ENCODE measurements around the gene AKT2. TPM values are rescaled to one million over a fixed set of nuclear protein-coding genes. Genes with fewer than 3 reads are reported as not detected.

Gene AKT2
- total RNA-seq, 1 experiment from 2014 or later, result 182 TPM

- CTCF ChIA-PET, result interaction anchor here (0.6 to 0.7 kb wide), 2 partner anchors 622 to 875 kb away, joined by 3 read pairs; no protein-coding TSS in a partner anchor
These were observed 13.4 kb downstream of the AKT2 start for GRCh38 chr19:40271706-40272105.

GRCh38 chr19:40270362-40271089 is 14.6 kb downstream of the AKT2 start:
- H3K36me3 Mint-ChIP-seq (ENCODE audit: insufficient read depth, unreplicated experiment), result peaks cover 35% of the 10 kb centered on the region
- CTCF ChIA-PET, result interaction anchor here (0.7 kb wide), 1 partner anchor 621 kb away, joined by 3 read pairs; no protein-coding TSS in a partner anchor
- H3K9me3 Mint-ChIP-seq (ENCODE audit: low read depth, unreplicated experiment), result no peaks in the 10 kb centered on the region
- DNase-seq, result no peak
- H3K4me1 Mint-ChIP-seq (ENCODE audit: low read depth, unreplicated experiment), result no peaks in the 10 kb centered on the region
- no TSS peak for BruUV-seq (replicated peaks)
- no peaks in the 10 kb centered on the region for H3K27me3 Mint-ChIP-seq (ENCODE audit: unreplicated experiment)
- no peak for TF ChIP-seq CTCF (IDR thresholded peaks at IDR 0.05; ENCODE audit: unreplicated experiment)
- H3K27ac Mint-ChIP-seq (ENCODE audit: unreplicated experiment), result no peak overlapping the region
- intact Hi-C loops (cut with micrococcal nuclease; ENCODE audit: unreplicated experiment), result no loop called here
- no peak overlapping the region for H3K4me3 Mint-ChIP-seq (ENCODE audit: low read depth, unreplicated experiment)

More at GRCh38 chr19:40271706-40272105, 13.4 kb downstream of the AKT2 start:
- intact Hi-C loops (cut with micrococcal nuclease; ENCODE audit: unreplicated experiment), result no loop called here
- peaks cover 35% of the 10 kb centered on the region for H3K36me3 Mint-ChIP-seq (ENCODE audit: insufficient read depth, unreplicated experiment)
- no peak overlapping the region for H3K4me3 Mint-ChIP-seq (ENCODE audit: low read depth, unreplicated experiment)
- H3K27ac Mint-ChIP-seq (ENCODE audit: unreplicated experiment), result no peak overlapping the region
- no peak for DNase-seq
- no peaks in the 10 kb centered on the region for H3K27me3 Mint-ChIP-seq (ENCODE audit: unreplicated experiment)
- no TSS peak for BruUV-seq (replicated peaks)
- no peaks in the 10 kb centered on the region for H3K4me1 Mint-ChIP-seq (ENCODE audit: low read depth, unreplicated experiment)
- TF ChIP-seq CTCF (IDR thresholded peaks at IDR 0.05; ENCODE audit: unreplicated experiment), result no peak
- H3K9me3 Mint-ChIP-seq (ENCODE audit: low read depth, unreplicated experiment), result no peaks in the 10 kb centered on the region

- DNase-seq, result no peak
- Mint-ChIP-seq H3K27ac (ENCODE audit: unreplicated experiment) (no peak overlapping the region), H3K9me3 (ENCODE audit: low read depth, unreplicated experiment) (no peaks in the 10 kb centered on the region), H3K4me3 (ENCODE audit: low read depth, unreplicated experiment) (no peak overlapping the region), H3K4me1 (ENCODE audit: low read depth, unreplicated experiment) (no peaks in the 10 kb centered on the region), H3K36me3 (ENCODE audit: insufficient read depth, unreplicated experiment) (peaks cover 45% of the 10 kb centered on the region), H3K27me3 (ENCODE audit: unreplicated experiment) (no peaks in the 10 kb centered on the region)
- TF ChIP-seq CTCF (IDR thresholded peaks at IDR 0.05; ENCODE audit: unreplicated experiment), result no peak
- CTCF ChIA-PET, result no interaction called here
- BruUV-seq (replicated peaks), result no TSS peak
- intact Hi-C loops (cut with micrococcal nuclease; ENCODE audit: unreplicated experiment), result no loop called here
These were observed 15.8 kb downstream of the AKT2 start for GRCh38 chr19:40269216-40269940.

- Mint-ChIP-seq H3K4me1 (ENCODE audit: low read depth, unreplicated experiment) (no peaks in the 10 kb centered on the region), H3K27ac (ENCODE audit: unreplicated experiment) (peak overlapping the region; percentile 12), H3K9me3 (ENCODE audit: low read depth, unreplicated experiment) (no peaks in the 10 kb centered on the region), H3K27me3 (ENCODE audit: unreplicated experiment) (no peaks in the 10 kb centered on the region), H3K4me3 (ENCODE audit: low read depth, unreplicated experiment) (no peak overlapping the region), H3K36me3 (ENCODE audit: insufficient read depth, unreplicated experiment) (peaks cover 46% of the 10 kb centered on the region)
- CTCF ChIA-PET, result interaction anchor here (0.6 kb wide), 1 partner anchor 13 kb away, joined by 3 read pairs; no protein-coding TSS in a partner anchor
- intact Hi-C loops (cut with micrococcal nuclease; ENCODE audit: unreplicated experiment), result no loop called here
- BruUV-seq (replicated peaks), result no TSS peak
- DNase-seq, result no peak
- TF ChIP-seq CTCF (IDR thresholded peaks at IDR 0.05; ENCODE audit: unreplicated experiment), result no peak
These were observed 17.5 kb downstream of the AKT2 start for GRCh38 chr19:40267601-40267997.
